HG03196 (cell line): ENCODE data around the gene NRDC.
"Not testable (repeated sequence)": the region's sequence is repeated elsewhere in the genome, so short reads cannot be mapped to it uniquely, and the experiment has no call there.

Source experiments
- ATAC-seq: cut with Tn5 transposase; IDR thresholded peaks from one replicate; pipeline ENCODE4 v1.9.1; 2021; ENCODE audit not compliant: unreplicated experiment

The NRDC gene

DNA sequence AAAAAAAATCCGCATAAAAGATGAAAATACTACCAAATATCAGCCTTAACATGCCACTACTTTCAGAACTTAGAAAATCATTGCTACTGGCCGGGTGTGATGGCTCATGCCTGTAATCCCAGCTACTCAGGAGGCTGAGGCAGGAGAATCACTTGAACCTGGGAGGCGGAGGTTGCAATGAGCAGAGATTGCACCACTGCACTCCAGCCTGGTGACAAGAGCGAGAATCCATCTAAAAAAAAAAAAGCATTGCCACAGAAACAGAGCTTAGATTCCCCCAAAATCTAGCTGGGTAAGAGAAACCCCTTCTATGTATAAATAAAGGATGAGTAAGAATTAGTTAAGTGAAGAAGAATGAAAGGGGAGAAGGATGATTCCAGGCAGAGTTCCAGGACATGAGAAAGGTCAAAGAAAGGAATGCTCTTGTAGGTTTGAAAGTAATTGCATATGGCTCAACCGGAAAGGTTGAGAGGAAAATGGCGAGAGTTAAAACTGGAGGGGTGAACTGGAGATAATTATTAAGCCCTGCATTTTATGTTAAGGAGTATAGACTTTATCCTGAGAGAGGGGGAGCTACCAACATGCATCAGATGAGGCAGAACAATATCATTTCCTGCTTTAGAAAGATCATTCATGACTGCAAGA, 19.7 kb upstream of the NRDC start:
- ATAC-seq, result no peak

DNA sequence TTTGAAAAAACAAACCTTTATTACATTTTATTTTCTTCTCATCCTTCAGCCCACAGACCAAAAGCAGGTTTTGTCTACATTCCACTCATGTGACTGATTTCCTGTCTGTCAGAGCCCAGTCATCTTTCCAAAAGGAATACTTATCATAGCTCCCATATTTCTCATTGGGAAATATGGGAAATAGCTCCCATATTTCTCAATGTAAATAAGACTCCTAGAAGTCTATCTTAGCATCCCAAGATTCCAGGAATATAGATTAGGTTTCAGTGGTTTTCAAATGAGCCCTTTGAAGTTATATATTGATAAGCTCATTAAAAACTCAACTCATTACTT, 19.1 kb upstream of the NRDC start:
- no peak for ATAC-seq

DNA sequence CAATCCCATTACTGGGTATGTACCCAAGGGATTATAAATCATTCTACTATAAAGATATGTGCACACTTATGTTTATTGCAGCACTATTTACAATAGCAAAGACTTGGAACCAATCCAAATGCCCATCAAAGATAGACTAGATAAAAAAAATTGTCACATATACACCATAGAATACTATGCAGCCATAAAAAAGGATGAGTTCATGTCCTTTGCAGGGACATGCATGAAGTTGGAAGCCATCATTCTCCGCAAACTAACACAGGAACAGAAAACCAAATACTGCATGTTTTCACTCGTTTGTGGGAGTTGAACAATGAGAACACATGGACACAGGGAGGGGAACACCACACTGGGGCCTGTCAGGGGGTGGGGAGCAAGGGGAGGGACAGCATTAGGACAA, 16.2 kb upstream of the NRDC start:
- ATAC-seq, result not testable (repeated sequence)

DNA sequence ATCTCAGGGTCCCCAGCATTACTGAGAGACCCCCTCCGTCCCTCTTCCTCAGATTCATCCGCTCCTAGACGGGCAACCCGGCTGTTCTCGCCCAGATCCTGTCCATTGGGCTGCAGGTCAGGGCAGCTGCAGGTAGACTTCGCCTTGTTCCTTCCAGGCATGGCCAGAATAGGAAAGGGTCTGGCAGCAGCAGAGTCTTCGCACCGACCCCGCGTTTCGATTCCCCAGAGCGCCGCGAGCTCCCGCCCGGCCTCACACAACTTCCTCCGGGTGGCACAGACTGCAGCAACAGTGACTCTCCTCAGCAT, 265 bp downstream of the NRDC start:
- peak; percentile 11 for ATAC-seq

GRCh38 chr1:51877434-51878307, 856 bp downstream of the NRDC start:
- peak; percentile 0 for ATAC-seq

DNA sequence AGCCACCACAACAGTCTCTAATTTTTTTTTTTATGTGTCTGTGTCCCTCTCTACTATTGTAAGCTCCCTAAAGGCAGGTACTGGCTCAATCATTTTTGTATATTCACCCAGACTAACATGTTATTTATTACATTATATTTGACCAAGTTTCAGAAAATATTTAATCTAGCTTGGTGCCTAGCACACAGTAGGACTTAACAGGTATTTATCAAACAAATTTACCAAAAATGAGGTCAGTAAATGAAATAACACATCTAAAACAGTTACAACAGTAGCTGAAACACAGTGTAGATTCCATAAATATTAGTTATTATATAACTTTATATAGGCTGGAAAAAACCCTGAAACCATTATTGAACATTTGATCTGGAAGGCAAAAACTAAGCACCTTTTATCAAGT, 2.7 kb downstream of the NRDC start:
- ATAC-seq, result no peak

GRCh38 chr1:51875291-51875772, 3.2 kb downstream of the NRDC start:
- ATAC-seq, result no peak

DNA sequence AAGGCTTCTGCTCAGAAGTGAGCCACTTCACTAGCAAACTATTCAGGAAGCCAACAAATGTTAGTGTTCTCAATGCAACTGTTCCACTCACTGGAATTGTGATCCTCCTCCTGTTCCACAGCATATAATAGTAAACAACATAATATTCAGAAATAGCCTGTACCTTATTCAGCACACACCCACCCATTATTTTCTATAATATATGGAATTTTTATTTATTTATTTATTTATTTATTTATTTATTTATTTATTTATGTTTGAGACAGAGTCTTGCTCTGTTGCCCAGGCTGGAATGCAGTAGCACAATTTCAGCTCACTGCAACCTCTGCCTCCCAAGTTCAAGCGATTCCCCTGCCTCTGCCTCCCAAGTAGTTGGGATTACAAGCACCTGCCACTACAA, 5.3 kb downstream of the NRDC start:
- ATAC-seq, result not testable (repeated sequence)

- no peak for ATAC-seq
Observed at GRCh38 chr1:51871351-51871975, 7.1 kb downstream of the NRDC start.

- no peak for ATAC-seq
Observed at GRCh38 chr1:51870603-51871350, 7.8 kb downstream of the NRDC start.

DNA sequence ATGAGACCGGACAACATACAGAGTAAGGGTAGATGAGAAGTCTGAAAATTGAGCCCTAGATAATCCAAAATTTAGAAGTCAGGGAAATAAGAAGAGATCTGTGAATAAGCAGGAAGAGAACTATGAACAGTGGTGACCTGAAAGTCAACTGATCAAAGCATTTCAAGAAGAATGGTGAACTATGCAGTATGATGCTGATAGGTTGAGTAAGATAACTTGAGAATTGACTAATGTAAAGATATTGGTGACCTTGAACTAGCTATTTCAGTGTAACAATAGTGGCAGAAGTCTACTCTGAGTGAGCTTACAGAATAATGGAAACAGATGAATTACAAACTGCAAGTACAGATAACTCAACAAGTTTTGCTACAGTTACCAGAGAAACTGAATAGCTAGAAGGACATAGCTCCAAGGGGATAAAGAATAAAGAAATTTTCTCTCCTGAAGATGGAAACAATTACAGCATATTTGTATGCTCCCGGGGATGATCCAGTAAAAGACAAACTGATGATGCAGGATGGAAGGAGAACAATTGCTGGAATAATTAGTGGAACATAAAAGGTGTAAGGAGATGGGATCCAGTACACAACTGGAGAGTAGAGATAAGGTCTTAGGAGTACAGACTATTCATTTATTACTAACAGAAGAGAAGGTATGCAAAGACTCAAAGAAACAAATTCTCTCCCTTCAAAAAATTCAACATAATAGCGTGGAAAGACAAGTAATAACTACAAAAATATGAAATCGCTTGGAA, 10.9 kb downstream of the NRDC start:
- no peak for ATAC-seq

- ATAC-seq, result peak; percentile 72
Observed at GRCh38 chr1:51863384-51863783, 15.1 kb downstream of the NRDC start.

DNA sequence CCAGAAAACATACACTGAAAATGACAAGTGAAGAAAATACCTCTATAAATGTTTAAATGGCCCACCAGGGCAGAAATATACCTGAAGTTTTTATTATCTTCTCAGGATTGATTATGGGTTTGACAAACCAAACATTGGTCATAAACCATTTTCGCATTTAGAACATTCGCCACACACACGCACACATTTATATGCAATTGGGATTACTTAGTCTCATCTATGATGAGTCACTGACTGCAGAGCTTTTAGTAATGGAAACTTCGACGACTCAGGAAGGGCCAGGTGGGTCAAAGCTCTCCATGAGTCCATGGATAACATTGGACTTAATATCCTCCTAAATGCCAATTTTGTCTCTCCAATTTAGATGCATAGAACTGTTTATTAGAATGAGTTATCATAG, 16.9 kb downstream of the NRDC start:
- no peak for ATAC-seq

DNA sequence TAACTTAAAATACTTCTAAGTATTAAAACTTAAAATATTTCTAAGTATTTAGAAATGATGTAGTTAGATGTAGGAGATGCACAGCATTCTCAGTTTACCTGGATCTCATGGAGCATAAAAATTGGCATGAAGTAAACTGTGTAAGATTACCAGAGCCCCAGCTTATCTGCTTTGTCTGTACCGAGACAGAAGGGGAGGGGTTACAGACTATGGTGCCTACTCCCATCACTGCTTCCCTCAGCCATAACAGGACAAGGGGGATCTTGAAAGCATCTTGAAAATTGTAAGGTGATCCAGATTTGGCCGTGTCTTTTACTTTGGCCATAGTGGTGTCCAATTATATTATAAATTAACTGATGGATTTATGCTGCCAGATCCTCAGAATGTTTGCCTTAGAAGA, 18.8 kb downstream of the NRDC start:
- ATAC-seq, result no peak

DNA sequence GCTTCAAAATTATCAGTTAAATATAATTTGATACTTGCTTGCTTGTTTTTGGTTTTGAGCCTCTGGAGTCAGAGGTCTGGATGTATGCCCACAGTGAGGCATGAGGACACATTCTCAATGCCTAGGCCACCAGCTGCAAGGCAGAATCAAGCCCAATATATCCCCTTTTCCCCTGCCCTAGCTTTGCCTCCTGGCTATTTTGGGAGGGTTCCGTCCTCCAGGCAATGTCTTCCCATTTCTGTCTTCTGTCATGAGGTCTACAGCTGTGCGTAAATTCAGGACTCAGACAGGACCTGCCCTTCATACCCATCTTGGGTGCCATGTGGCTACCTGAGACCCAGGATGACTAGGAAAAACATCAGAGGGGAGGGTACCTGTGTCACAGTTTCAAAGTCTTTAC, 19.2 kb downstream of the NRDC start:
- no peak for ATAC-seq

GRCh38 chr1:51858892-51859291, 19.6 kb downstream of the NRDC start:
- ATAC-seq, result no peak

- no peak for ATAC-seq
Observed at GRCh38 chr1:51856745-51857144, 21.8 kb downstream of the NRDC start.

DNA sequence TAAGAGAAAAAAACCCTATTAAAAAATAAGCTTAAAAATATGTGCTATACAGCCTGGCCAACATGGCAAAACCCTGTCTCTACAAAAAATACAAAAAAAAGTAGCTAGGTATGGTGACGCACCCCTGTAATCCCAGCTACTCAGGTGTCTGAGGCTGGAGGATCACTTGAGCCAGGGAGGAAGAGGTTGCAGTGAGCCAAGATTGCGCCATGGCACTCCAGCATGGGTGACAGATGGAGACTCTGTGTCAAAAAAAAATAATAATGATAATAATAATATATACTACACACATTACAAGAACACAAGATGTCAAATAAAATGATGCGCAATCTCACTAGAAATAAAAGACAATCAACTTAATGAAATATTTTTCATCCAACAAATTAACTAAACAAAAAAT, 22.9 kb downstream of the NRDC start:
- ATAC-seq, result no peak

DNA sequence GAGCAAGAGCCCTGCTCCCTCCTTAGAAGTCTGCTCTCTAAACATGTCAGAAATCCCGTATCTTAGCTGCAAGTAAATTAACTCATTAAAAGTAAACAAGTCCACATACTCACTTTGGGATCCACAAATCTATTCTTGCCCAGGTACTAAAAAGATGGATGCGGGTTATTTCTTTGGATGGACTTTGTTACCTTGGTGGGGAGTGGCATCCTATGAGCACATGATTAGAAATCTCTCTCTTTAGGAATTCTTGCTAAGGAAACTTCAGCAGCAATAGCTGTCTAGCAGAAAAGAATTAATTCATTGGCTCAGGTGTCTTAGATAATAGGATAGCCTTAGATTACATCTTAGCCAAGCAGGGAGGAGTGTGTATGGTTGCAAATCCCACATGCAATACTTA, 25.2 kb downstream of the NRDC start:
- no peak for ATAC-seq

GRCh38 chr1:51851882-51852396, 26.6 kb downstream of the NRDC start:
- ATAC-seq, result no peak
